EH (cell line): ENCODE measurements around the gene MTAP.

Experiments
- DNase-seq: peaks from one replicate; pipeline ENCODE4 v3.0.0-alpha.2; 2015; ENCODE audit warnings: low read depth

The MTAP gene

GRCh38 chr9:21802418-21803000, at the start of gene MTAP:
Gene MTAP, plus strand, starts transcription at chr9:21802636. Its CDS starts 113 bp downstream, at chr9:21802749.
- peak; percentile 96 for DNase-seq

- no peak for DNase-seq
These were observed 48.9 kb upstream of the MTAP start for GRCh38 chr9:21753523-21753922.

GRCh38 chr9:21754741-21755140, 47.7 kb upstream of the MTAP start:
- no peak for DNase-seq

- DNase-seq, result no peak
These were observed 43.9 kb upstream of the MTAP start for GRCh38 chr9:21758540-21758939.

GRCh38 chr9:21761309-21761901, 41.0 kb upstream of the MTAP start:
- DNase-seq, result no peak

- no peak for DNase-seq
These were observed 40.4 kb upstream of the MTAP start for GRCh38 chr9:21762064-21762463.

- peak; percentile 36 for DNase-seq
These were observed 37.6 kb upstream of the MTAP start for GRCh38 chr9:21764846-21765245.

- DNase-seq, result no peak
These were observed 36.3 kb upstream of the MTAP start for GRCh38 chr9:21766096-21766495.

- DNase-seq, result peak; percentile 86
These were observed 31.4 kb upstream of the MTAP start for GRCh38 chr9:21770871-21771560.

GRCh38 chr9:21777701-21778100, 24.7 kb upstream of the MTAP start:
- DNase-seq, result peak; percentile 93

GRCh38 chr9:21778304-21778703, 24.1 kb upstream of the MTAP start:
- DNase-seq, result peak; percentile 81

GRCh38 chr9:21779397-21779796, 23.0 kb upstream of the MTAP start:
- peak; percentile 43 for DNase-seq

GRCh38 chr9:21781656-21782055, 20.8 kb upstream of the MTAP start:
- no peak for DNase-seq

- no peak for DNase-seq
These were observed 20.2 kb upstream of the MTAP start for GRCh38 chr9:21782205-21782604.

GRCh38 chr9:21788752-21789151, 13.7 kb upstream of the MTAP start:
- no peak for DNase-seq

GRCh38 chr9:21789541-21790037, 12.8 kb upstream of the MTAP start:
- DNase-seq, result peak; percentile 90

GRCh38 chr9:21795483-21795882, 7.0 kb upstream of the MTAP start:
- DNase-seq, result no peak

GRCh38 chr9:21796768-21797167, 5.7 kb upstream of the MTAP start:
- peak; percentile 60 for DNase-seq

- DNase-seq, result no peak
These were observed 1.3 kb upstream of the MTAP start for GRCh38 chr9:21800931-21801682.

- peak; percentile 90 for DNase-seq
These were observed 586 bp upstream of the MTAP start for GRCh38 chr9:21801683-21802417.

GRCh38 chr9:21803649-21804048, 1.2 kb downstream of the MTAP start:
- DNase-seq, result peak; percentile 23

- no peak for DNase-seq
These were observed 1.9 kb downstream of the MTAP start for GRCh38 chr9:21804331-21804730.
